HUES64 (cell line): Measurements from ENCODE around the gene CCDC146.

Experiments
- H3K27ac ChIP-seq: 2 replicates; pipeline ENCODE4 v1.7.0; 2013; ENCODE audit warnings: low read depth, low read length, inconsistent platforms
- H3K27me3 ChIP-seq: 2 replicates; pipeline ENCODE4 v1.6.1; 2013; ENCODE audit warnings: mild to moderate bottlenecking, low read length; ENCODE audit not compliant: insufficient read depth
- H3K36me3 ChIP-seq: 2 replicates; pipeline ENCODE4 v1.6.1; 2013; ENCODE audit warnings: mild to moderate bottlenecking, low read length; ENCODE audit not compliant: insufficient read depth
- H3K4me1 ChIP-seq: 2 replicates; pipeline ENCODE4 v1.6.1; 2013; ENCODE audit warnings: mild to moderate bottlenecking, low read length, moderate library complexity; ENCODE audit not compliant: insufficient read depth
- H3K4me3 ChIP-seq: 2 replicates; pipeline ENCODE4 v1.5.1; 2013; ENCODE audit warnings: mild to moderate bottlenecking, low read length, moderate library complexity
- H3K9ac ChIP-seq: 2 replicates; pipeline ENCODE4 v1.6.1; 2013; ENCODE audit warnings: mild to moderate bottlenecking, low read depth, low read length
- H3K9me3 ChIP-seq: 2 replicates; pipeline ENCODE4 v1.6.1; 2013; ENCODE audit warnings: low read depth, low read length; ENCODE audit not compliant: insufficient read depth
- WGBS: fragments of 150-250, 120-280 bp; methylation state at CpG from one replicate; pipeline ENCODE4 v1.1.7; 2013; ENCODE audit warnings: missing lambda C conversion rate; 5-methylcytosine and 5-hydroxymethylcytosine counted together

Gene CCDC146

GRCh38 chr7:77235276-77235675 lies 112.9 kb downstream of the CCDC146 start:
- no peak overlapping the region for H3K4me3 ChIP-seq
- H3K36me3 ChIP-seq: no peaks in the 10 kb centered on the region
- H3K9ac ChIP-seq: no peak overlapping the region
- 93% methylated on average over 2 of the region's 2 CpGs for WGBS
- H3K27ac ChIP-seq: no peak overlapping the region
- H3K4me1 ChIP-seq: no peaks in the 10 kb centered on the region
- H3K9me3 ChIP-seq: no peaks in the 10 kb centered on the region
- H3K27me3 ChIP-seq: no peaks in the 10 kb centered on the region

- Histone ChIP-seq H3K36me3 (no peaks in the 10 kb centered on the region), H3K9me3 (no peaks in the 10 kb centered on the region), H3K4me3 (no peak overlapping the region), H3K9ac (no peak overlapping the region), H3K27me3 (no peaks in the 10 kb centered on the region), H3K27ac (no peak overlapping the region), H3K4me1 (peaks cover 14% of the 10 kb centered on the region)
- WGBS: 92% methylated on average over 2 of the region's 2 CpGs
Observed at GRCh38 chr7:77238703-77239136, 116.3 kb downstream of the CCDC146 start.

GRCh38 chr7:77239471-77239870 lies 117.1 kb downstream of the CCDC146 start:
- Histone ChIP-seq H3K4me3 (no peak overlapping the region), H3K4me1 (peaks cover 14% of the 10 kb centered on the region), H3K9ac (no peak overlapping the region), H3K27ac (no peak overlapping the region), H3K9me3 (no peaks in the 10 kb centered on the region), H3K27me3 (no peaks in the 10 kb centered on the region), H3K36me3 (no peaks in the 10 kb centered on the region)
- 95% methylated on average over 2 of the region's 3 CpGs for WGBS

- peaks cover 14% of the 10 kb centered on the region for H3K4me1 ChIP-seq
- WGBS: 76% methylated on average over 2 of the region's 2 CpGs
Observed at GRCh38 chr7:77242068-77242467, 119.7 kb downstream of the CCDC146 start.

GRCh38 chr7:77242554-77242953 lies 120.1 kb downstream of the CCDC146 start:
- Histone ChIP-seq H3K27me3 (no peaks in the 10 kb centered on the region), H3K4me3 (no peak overlapping the region), H3K27ac (no peak overlapping the region), H3K9me3 (no peaks in the 10 kb centered on the region), H3K4me1 (peaks cover 14% of the 10 kb centered on the region), H3K9ac (no peak overlapping the region), H3K36me3 (no peaks in the 10 kb centered on the region)
- 72% methylated on average over 2 of the region's 2 CpGs for WGBS

More at GRCh38 chr7:77242068-77242467, 119.7 kb downstream of the CCDC146 start:
- Histone ChIP-seq H3K36me3 (no peaks in the 10 kb centered on the region), H3K4me3 (no peak overlapping the region), H3K27me3 (no peaks in the 10 kb centered on the region), H3K27ac (no peak overlapping the region), H3K9ac (no peak overlapping the region), H3K9me3 (no peaks in the 10 kb centered on the region)

- no peaks in the 10 kb centered on the region for H3K27me3 ChIP-seq
- peaks cover 14% of the 10 kb centered on the region for H3K4me1 ChIP-seq
- H3K9ac ChIP-seq: no peak overlapping the region
- H3K36me3 ChIP-seq: no peaks in the 10 kb centered on the region
- no peaks in the 10 kb centered on the region for H3K9me3 ChIP-seq
- WGBS: 96% methylated on average over 6 of the region's 6 CpGs
- H3K4me3 ChIP-seq: no peak overlapping the region
- H3K27ac ChIP-seq: no peak overlapping the region
Observed at GRCh38 chr7:77244222-77244934, 122.0 kb downstream of the CCDC146 start.

GRCh38 chr7:77245015-77245755 lies 122.8 kb downstream of the CCDC146 start:
- Histone ChIP-seq H3K9me3 (no peaks in the 10 kb centered on the region), H3K4me1 (peaks cover 14% of the 10 kb centered on the region), H3K27ac (no peak overlapping the region), H3K36me3 (no peaks in the 10 kb centered on the region), H3K4me3 (no peak overlapping the region), H3K27me3 (no peaks in the 10 kb centered on the region), H3K9ac (no peak overlapping the region)
- 93% methylated on average over 7 of the region's 7 CpGs for WGBS

- no peak overlapping the region for H3K4me3 ChIP-seq
- WGBS: 80% methylated on average over 5 of the region's 5 CpGs
- H3K36me3 ChIP-seq: no peaks in the 10 kb centered on the region
Observed at GRCh38 chr7:77246026-77246640, 123.7 kb downstream of the CCDC146 start.

GRCh38 chr7:77247206-77247850 lies 124.9 kb downstream of the CCDC146 start:
- WGBS: 35% methylated on average over 3 of the region's 3 CpGs
- Histone ChIP-seq H3K4me3 (no peak overlapping the region), H3K4me1 (peaks cover 7% of the 10 kb centered on the region), H3K9me3 (no peaks in the 10 kb centered on the region), H3K27ac (no peak overlapping the region), H3K27me3 (no peaks in the 10 kb centered on the region), H3K36me3 (no peaks in the 10 kb centered on the region), H3K9ac (no peak overlapping the region)

More at GRCh38 chr7:77246026-77246640, 123.7 kb downstream of the CCDC146 start:
- Histone ChIP-seq H3K9ac (no peak overlapping the region), H3K9me3 (no peaks in the 10 kb centered on the region), H3K4me1 (peaks cover 14% of the 10 kb centered on the region), H3K27me3 (no peaks in the 10 kb centered on the region), H3K27ac (no peak overlapping the region)

- H3K9me3 ChIP-seq: no peaks in the 10 kb centered on the region
- H3K27me3 ChIP-seq: no peaks in the 10 kb centered on the region
- no peak overlapping the region for H3K4me3 ChIP-seq
- no peak overlapping the region for H3K9ac ChIP-seq
- no peaks in the 10 kb centered on the region for H3K36me3 ChIP-seq
- H3K4me1 ChIP-seq: no peaks in the 10 kb centered on the region
- 82% methylated on average over 2 of the region's 3 CpGs for WGBS
- H3K27ac ChIP-seq: no peak overlapping the region
Observed at GRCh38 chr7:77248154-77248553, 125.7 kb downstream of the CCDC146 start.

- WGBS: 96% methylated on average over 5 of the region's 5 CpGs
Observed at GRCh38 chr7:77252506-77252905, 130.1 kb downstream of the CCDC146 start.

More at GRCh38 chr7:77252506-77252905, 130.1 kb downstream of the CCDC146 start:
- H3K9me3 ChIP-seq: no peaks in the 10 kb centered on the region
- H3K27me3 ChIP-seq: no peaks in the 10 kb centered on the region
- H3K27ac ChIP-seq: no peak overlapping the region
- no peaks in the 10 kb centered on the region for H3K36me3 ChIP-seq
- no peak overlapping the region for H3K9ac ChIP-seq
- no peak overlapping the region for H3K4me3 ChIP-seq
- H3K4me1 ChIP-seq: no peaks in the 10 kb centered on the region
